Measurements from ENCODE around the gene SKP2. TPM values are rescaled to one million over a fixed set of nuclear protein-coding genes. Genes with fewer than 3 reads are reported as not detected.

The SKP2 gene
- total RNA-seq, 4 donors from 2014 or later = 12.0 to 20.1 (median 14.7) TPM

GRCh38 chr5:36227046-36227445 is 75.1 kb downstream of the SKP2 start:
- no peak for DNase-seq (ENCODE audit: low spot score in 2 of 2)
- H3K27me3 ChIP-seq = no peaks in the 10 kb centered on the region
- H3K27ac ChIP-seq = no peak overlapping the region
- peaks cover 0 to 21% (median 4%) of the 10 kb centered on the region in 4 donors for H3K4me1 ChIP-seq
- H3K9me3 ChIP-seq = no peaks in the 10 kb centered on the region
- TF ChIP-seq POLR2A (IDR thresholded peaks at IDR 0.05) (no peak), EP300 (IDR thresholded peaks at IDR 0.05) (no peak)
- TF ChIP-seq, protein P1, sequence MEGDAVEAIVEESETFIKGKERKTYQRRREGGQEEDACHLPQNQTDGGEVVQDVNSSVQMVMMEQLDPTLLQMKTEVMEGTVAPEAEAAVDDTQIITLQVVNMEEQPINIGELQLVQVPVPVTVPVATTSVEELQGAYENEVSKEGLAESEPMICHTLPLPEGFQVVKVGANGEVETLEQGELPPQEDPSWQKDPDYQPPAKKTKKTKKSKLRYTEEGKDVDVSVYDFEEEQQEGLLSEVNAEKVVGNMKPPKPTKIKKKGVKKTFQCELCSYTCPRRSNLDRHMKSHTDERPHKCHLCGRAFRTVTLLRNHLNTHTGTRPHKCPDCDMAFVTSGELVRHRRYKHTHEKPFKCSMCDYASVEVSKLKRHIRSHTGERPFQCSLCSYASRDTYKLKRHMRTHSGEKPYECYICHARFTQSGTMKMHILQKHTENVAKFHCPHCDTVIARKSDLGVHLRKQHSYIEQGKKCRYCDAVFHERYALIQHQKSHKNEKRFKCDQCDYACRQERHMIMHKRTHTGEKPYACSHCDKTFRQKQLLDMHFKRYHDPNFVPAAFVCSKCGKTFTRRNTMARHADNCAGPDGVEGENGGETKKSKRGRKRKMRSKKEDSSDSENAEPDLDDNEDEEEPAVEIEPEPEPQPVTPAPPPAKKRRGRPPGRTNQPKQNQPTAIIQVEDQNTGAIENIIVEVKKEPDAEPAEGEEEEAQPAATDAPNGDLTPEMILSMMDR (IDR thresholded peaks at IDR 0.05) = no peak
- peaks cover 0 to 35% (median 0%) of the 10 kb centered on the region in 3 donors for H3K36me3 ChIP-seq
- H3K4me3 ChIP-seq = no peak overlapping the region

DNA sequence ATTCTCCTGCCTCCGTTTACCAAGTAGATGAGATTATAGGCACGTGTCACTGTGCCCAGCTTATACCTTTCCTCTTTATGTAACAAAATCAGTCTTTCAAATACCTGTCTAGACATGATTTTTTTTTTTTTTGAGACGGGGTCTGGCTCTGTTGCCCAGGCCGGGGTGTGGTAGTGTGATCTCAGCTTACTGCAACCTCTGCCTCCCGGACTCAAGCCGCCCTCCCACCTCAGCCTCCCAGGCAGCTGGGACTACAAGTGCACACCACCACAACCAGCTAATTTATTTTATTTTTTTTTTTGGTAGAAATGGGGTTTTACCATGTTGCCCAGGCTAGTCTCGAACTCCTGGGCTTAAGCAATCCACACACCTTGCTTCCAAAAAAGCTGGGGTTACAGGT is 76.6 kb downstream of the SKP2 start:
- H3K27me3 ChIP-seq = no peaks in the 10 kb centered on the region
- H3K4me1 ChIP-seq = peaks cover 0 to 21% (median 4%) of the 10 kb centered on the region in 4 donors
- H3K36me3 ChIP-seq = peaks cover 0 to 26% (median 0%) of the 10 kb centered on the region in 3 donors
- no peak overlapping the region for H3K4me3 ChIP-seq
- TF ChIP-seq EP300 (IDR thresholded peaks at IDR 0.05) (no peak), POLR2A (IDR thresholded peaks at IDR 0.05) (no peak)
- TF ChIP-seq, protein P1 (IDR thresholded peaks at IDR 0.05) = no peak
- DNase-seq (ENCODE audit: low spot score in 2 of 2) = no peak
- WGBS, 2 donors = 97 to 99% methylated on average over 7 of the region's 7 CpGs
- no peaks in the 10 kb centered on the region for H3K9me3 ChIP-seq
- H3K27ac ChIP-seq = no peak overlapping the region

DNA sequence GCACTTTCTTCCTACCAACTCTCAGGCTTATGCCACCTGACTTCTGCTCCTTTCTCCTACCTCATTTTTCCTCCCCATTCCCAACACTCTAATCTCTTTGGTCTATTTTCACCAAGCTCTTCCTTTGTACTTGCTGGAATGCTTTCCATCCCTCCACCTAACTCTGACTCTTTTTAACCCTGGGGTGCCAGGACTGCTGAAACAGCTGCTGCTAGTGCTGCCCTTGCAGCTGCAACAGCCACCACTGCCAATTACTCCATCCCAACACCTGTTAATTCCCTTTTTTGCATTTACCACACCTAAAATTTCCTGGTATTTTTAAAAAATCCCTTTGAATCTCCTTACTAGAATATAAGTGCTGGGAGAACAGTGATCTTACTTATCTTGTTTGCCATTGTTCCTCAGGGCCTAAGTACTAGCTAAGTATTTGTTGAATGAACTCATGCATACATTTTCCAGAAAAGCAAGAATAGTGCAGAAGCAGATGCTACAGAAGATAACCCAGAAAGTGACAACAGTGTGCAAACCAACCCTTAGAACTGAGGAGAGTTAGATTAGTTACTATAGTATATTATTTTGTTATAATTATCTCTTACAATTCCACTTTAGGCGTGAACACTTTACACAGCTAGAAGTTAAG is 78.4 kb downstream of the SKP2 start:
- WGBS, 2 donors = 92 to 93% methylated on average over 1 of the region's 1 CpG
- Histone ChIP-seq H3K4me3 (no peak overlapping the region), H3K4me1 (peaks cover 0 to 21% (median 4%) of the 10 kb centered on the region in 4 donors), H3K27me3 (no peaks in the 10 kb centered on the region), H3K27ac (no peak overlapping the region), H3K9me3 (no peaks in the 10 kb centered on the region), H3K36me3 (peaks cover 0 to 12% (median 0%) of the 10 kb centered on the region in 3 donors)
- TF ChIP-seq, protein P1 (IDR thresholded peaks at IDR 0.05) = no peak
- TF ChIP-seq EP300 (IDR thresholded peaks at IDR 0.05) = no peak
- no peak for TF ChIP-seq POLR2A (IDR thresholded peaks at IDR 0.05)
- no peak for DNase-seq (ENCODE audit: low spot score in 2 of 2)

GRCh38 chr5:36232533-36232932 is 80.6 kb downstream of the SKP2 start:
- Histone ChIP-seq H3K27me3 (no peaks in the 10 kb centered on the region), H3K36me3 (no peaks in the 10 kb centered on the region), H3K4me1 (peaks cover 0 to 29% (median 4%) of the 10 kb centered on the region in 4 donors), H3K4me3 (no peak overlapping the region), H3K9me3 (no peaks in the 10 kb centered on the region), H3K27ac (no peak overlapping the region)
- DNase-seq (ENCODE audit: low spot score in 2 of 2) = no peak
- 89% methylated on average over 3 of the region's 3 CpGs for WGBS, 2 donors
- TF ChIP-seq POLR2A (IDR thresholded peaks at IDR 0.05) (no peak), EP300 (IDR thresholded peaks at IDR 0.05) (no peak)
- TF ChIP-seq, protein P1 (IDR thresholded peaks at IDR 0.05) = no peak

Small RNAs within 50 kb of the gene (small RNA-seq; reads per million reads assigned to genes)
- not detected for gene MIR580
- gene RNU6-1305P = not detected

Other genes with a start within 250 kb of the SKP2 start
- not detected for gene CAPSL, start 213.5 kb upstream of the SKP2 start, total RNA-seq
- gene UGT3A1, start 160.7 kb upstream of the SKP2 start, total RNA-seq = not detected
- not detected for gene UGT3A2, start 85.2 kb upstream of the SKP2 start, total RNA-seq
- 10 to 100 TPM in 3 of 4 donors, 1 to 10 TPM in 1; 9.0 to 29.7 (median 15.6) TPM for gene LMBRD2, start 224 bp upstream of the SKP2 start, total RNA-seq
- gene NADK2, start 89.8 kb downstream of the SKP2 start, total RNA-seq = 10 to 100 TPM; 20.1 to 31.8 (median 21.6) TPM
- gene RANBP3L, start 149.8 kb downstream of the SKP2 start, total RNA-seq = 10 to 100 TPM in 1 of 4 donors, 1 to 10 TPM in 3; 2.1 to 21.6 (median 4.5) TPM